ENCODE data around the gene PXDC1. TPM values are rescaled to one million over a fixed set of nuclear protein-coding genes. Genes with fewer than 3 reads are reported as not detected.
A peak's percentile ranks its signal among the peaks of the same experiment; 100 is the strongest.

PXDC1 gene
- total and polyA plus RNA-seq, 12 donors: 3.7 to 46.7 (median 22.5) TPM

DNA sequence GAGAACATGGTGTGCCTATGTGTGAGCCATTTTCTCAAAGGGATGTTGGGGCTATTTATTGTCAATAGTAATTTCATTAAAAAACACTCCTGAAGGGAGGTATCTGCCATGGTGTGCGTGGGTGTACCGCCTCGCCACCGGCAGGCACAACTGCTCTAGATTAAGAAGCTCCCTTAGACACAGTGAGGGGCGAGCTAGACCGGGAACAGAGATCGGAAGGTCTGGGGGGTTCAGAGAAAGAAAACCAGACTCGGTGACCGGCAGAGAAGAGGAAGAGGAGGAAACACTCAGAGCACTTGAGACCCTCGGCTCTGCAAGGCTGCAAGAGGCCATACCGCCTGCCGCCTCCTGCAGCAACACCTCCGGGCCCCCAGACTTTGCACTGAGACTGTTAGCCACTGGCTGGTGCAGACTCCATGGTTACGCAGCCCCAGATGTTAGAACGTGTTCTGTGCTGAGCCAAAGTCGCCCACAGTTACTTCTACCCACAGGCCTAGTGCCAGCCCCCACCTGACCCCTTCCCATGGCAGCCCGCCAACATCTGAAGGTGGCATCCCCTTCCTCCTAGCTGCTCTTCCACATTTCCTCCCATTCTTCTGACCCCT is 18.1 kb downstream of the PXDC1 start:
- H3K27ac ChIP-seq: no peak overlapping the region
- no peak for TF ChIP-seq POLR2A (IDR thresholded peaks at IDR 0.05)
- TF ChIP-seq, protein P1, sequence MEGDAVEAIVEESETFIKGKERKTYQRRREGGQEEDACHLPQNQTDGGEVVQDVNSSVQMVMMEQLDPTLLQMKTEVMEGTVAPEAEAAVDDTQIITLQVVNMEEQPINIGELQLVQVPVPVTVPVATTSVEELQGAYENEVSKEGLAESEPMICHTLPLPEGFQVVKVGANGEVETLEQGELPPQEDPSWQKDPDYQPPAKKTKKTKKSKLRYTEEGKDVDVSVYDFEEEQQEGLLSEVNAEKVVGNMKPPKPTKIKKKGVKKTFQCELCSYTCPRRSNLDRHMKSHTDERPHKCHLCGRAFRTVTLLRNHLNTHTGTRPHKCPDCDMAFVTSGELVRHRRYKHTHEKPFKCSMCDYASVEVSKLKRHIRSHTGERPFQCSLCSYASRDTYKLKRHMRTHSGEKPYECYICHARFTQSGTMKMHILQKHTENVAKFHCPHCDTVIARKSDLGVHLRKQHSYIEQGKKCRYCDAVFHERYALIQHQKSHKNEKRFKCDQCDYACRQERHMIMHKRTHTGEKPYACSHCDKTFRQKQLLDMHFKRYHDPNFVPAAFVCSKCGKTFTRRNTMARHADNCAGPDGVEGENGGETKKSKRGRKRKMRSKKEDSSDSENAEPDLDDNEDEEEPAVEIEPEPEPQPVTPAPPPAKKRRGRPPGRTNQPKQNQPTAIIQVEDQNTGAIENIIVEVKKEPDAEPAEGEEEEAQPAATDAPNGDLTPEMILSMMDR (IDR thresholded peaks at IDR 0.05): no peak
- no peak for DNase-seq
- H3K4me1 ChIP-seq (replicated peaks in 1 of 2): peaks cover 0 to 5% of the 10 kb centered on the region in 2 donors
- intact Hi-C loops (cut with DNase I): loop anchor here (5.0 to 10.0 kb wide), 3 partner anchors 319 to 599 kb away; no protein-coding TSS in a partner anchor
- H3K4me3 ChIP-seq: no peak overlapping the region
- no peaks in the 10 kb centered on the region for H3K9me3 ChIP-seq (replicated peaks in 1 of 3)
- H3K36me3 ChIP-seq (replicated peaks in 1 of 2): peaks cover 0 to 30% of the 10 kb centered on the region in 2 donors
- WGBS, 4 donors: 81 to 92% (median 89%) methylated on average over 16 to 17 of the region's 17 CpGs
- H3K27me3 ChIP-seq: no peaks in the 10 kb centered on the region

DNA sequence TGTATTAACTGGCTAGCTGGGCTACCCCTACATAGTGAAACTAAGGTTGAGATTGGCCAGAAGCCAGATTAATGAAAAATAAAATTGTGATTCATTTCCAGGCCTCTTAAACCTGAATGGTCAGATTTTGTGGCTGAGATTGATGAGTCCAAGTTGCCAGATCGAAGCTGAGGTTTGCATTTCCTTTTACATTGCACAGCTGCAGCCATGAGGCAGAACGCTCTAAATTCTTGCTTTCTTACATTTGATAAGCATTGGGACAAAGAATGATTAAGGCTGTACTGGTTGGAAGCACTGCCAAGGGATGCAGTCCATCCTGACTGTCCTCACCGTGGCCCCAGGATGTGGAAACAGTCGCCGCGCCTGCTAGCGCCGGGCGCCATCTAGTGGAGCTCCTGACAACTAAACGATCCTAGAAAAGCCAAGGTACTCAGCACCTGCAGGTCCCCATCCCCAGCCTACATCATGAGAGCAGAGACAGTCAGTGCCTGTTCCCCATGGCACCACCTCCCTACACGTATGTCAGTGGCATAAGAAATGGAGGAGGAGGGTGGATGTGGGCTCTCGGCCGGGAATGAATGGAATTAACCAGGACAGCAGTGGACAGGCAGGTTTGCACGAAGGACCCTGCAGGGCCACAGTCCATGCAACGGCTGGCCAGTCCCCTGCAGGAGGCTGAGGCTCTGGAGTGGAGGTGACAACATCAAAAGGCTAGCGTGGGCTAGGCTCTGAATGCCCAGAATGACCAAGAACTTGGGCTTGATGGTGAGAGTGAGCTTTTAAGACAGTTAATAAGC is 19.0 kb downstream of the PXDC1 start:
- Histone ChIP-seq H3K4me3 (no peak overlapping the region), H3K27me3 (no peaks in the 10 kb centered on the region), H3K36me3 (replicated peaks in 1 of 2) (peaks cover 0 to 27% of the 10 kb centered on the region in 2 donors), H3K27ac (peak overlapping the region in 1 of 5 donors; percentile 60), H3K9me3 (replicated peaks in 1 of 3) (no peaks in the 10 kb centered on the region), H3K4me1 (replicated peaks in 1 of 2) (peaks cover 0 to 5% of the 10 kb centered on the region in 2 donors)
- WGBS, 4 donors: 21 to 49% (median 26%) methylated on average over 8 to 16 of the region's 16 CpGs
- TF ChIP-seq POLR2A (IDR thresholded peaks at IDR 0.05): no peak
- TF ChIP-seq, protein P1 (IDR thresholded peaks at IDR 0.05): peak; percentile 77 to 94 (median 90)
- intact Hi-C loops (cut with DNase I): loop anchor here (5.0 to 10.0 kb wide), 3 partner anchors 318 to 598 kb away; no protein-coding TSS in a partner anchor
- peak; percentile 72 to 91 (median 83) for DNase-seq

DNA sequence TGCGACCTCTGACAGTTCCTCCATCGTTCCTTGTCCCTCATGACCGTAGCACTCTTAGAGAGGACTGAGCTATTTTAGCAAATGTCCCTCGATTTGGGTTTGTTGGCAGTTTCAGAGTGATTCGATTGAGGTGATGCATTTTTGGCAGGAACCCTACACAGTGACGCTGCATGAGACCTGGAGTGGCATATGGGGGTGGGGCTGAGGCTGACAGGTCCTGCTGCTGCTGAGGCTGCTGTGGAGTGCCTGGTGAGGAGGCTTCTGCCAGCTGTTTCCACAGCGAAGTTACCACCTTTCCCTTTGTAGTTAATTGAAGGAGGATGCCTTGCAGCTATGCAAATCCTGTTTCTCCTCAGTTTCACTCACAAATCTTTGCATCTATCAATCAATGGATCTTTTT is 19.8 kb downstream of the PXDC1 start:
- H3K4me3 ChIP-seq: no peak overlapping the region
- WGBS, 4 donors: 72 to 88% (median 79%) methylated on average over 7 of the region's 7 CpGs
- intact Hi-C loops (cut with DNase I): loop anchor here (2.0 to 10.0 kb wide), 4 partner anchors 317 to 597 kb away; no protein-coding TSS in a partner anchor
- H3K36me3 ChIP-seq (replicated peaks in 1 of 2): peaks cover 0 to 27% of the 10 kb centered on the region in 2 donors
- no peaks in the 10 kb centered on the region for H3K27me3 ChIP-seq
- peak overlapping the region in 1 of 5 donors; percentile 60 for H3K27ac ChIP-seq
- no peak for DNase-seq
- H3K9me3 ChIP-seq (replicated peaks in 1 of 3): no peaks in the 10 kb centered on the region
- TF ChIP-seq, protein P1 (IDR thresholded peaks at IDR 0.05): no peak
- no peak for TF ChIP-seq POLR2A (IDR thresholded peaks at IDR 0.05)
- peaks cover 0 to 5% of the 10 kb centered on the region in 2 donors for H3K4me1 ChIP-seq (replicated peaks in 1 of 2)

DNA sequence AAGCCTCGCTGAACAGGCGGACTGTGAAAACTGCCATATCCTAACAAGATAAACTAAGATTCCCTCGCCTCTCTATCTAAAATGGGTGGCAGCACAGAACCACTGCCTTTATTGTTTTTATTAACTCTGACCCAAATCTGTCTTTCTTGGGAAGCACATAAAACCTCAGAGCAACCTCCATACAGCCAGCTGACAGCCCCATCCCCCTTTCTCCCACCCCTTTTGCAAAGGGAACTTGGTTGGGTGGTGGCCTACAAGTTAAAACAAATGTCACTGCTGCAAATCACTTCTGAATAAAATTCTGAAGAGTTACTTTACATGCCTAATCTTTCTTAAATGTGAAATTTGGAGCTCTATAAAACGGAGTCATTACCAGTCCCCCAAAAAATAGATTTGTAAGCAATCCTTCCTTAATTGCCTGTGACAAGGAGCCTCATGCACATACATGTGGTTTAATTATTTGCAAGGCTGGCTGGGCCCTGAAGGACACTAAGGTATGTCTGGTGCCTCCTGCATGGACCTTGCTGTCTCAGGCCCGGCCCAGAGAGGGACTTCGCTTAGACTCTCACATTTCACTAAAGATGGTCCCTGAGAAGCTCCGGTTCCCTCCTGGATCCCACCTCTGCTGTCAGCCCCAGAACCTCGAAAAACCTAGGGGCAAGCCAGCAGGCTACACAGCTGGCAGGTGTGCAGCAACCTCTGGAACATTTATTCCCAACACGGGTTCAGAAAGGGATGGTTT is 21.7 kb downstream of the PXDC1 start:
- no peak overlapping the region for H3K4me3 ChIP-seq
- peaks cover 0 to 28% of the 10 kb centered on the region in 2 donors for H3K36me3 ChIP-seq (replicated peaks in 1 of 2)
- no peaks in the 10 kb centered on the region for H3K9me3 ChIP-seq (replicated peaks in 1 of 3)
- WGBS, 4 donors: 87 to 93% (median 91%) methylated on average over 9 of the region's 9 CpGs
- DNase-seq: no peak
- H3K27ac ChIP-seq: no peak overlapping the region
- intact Hi-C loops (cut with DNase I): loop anchor here (2.0 to 10.0 kb wide), 4 partner anchors 315 to 595 kb away; no protein-coding TSS in a partner anchor
- TF ChIP-seq, protein P1 (IDR thresholded peaks at IDR 0.05): no peak
- no peak for TF ChIP-seq POLR2A (IDR thresholded peaks at IDR 0.05)
- H3K27me3 ChIP-seq: no peaks in the 10 kb centered on the region
- peaks cover 0 to 5% of the 10 kb centered on the region in 2 donors for H3K4me1 ChIP-seq (replicated peaks in 1 of 2)

Measured in adrenal gland (tissue), 12 donors.